DMS114 treated with DMSO at 0.1 percent for 48 hours (cell line): Measurements from ENCODE around the gene ANKRD17.
"Not testable (repeated sequence)": the region's sequence is repeated elsewhere in the genome, so short reads cannot be mapped to it uniquely, and the experiment has no call there.

ENCODE experiments used
- DNase-seq: peaks from one replicate; lab custom pipeline; 2025; ENCODE audit not compliant: unreplicated experiment; lab: John Stamatoyannopoulos, UW

ANKRD17 gene

DNA sequence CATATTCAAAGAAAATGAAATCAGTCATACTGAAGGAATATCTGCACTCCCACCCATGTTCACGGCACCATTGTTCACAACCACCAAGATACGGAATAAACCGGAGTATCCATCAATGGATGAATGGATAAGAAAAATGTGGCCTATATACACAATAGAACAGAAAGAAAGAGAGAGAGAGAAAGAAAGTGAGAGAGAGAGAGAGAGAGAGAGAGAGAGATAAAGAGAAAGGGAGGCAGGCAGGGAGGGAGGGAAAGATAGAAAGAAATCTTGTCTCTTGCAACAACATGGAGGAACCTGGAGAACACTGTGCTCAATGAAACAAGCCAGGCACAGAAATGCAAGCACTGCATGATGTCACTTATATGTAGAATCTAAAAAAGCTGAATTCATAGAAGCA is 52.4 kb downstream of the ANKRD17 start:
- no peak for DNase-seq

DNA sequence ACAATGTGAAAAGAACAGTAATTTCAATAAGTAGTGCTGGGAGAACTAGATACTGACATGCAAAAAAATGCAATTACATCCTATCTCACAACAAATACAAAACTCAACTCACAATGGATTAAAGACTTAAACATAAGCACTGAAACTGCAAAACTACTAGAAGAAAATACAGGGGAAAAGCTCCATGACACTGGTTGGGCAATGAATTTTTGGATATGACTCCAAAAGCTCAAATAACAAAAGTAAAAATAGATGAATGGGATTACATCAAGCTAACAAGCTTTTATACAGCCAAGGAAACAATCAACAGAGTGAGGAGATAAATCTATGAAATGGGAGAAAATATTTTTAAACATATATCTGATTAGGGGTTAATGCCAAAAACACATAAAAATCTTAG is 53.1 kb downstream of the ANKRD17 start:
- DNase-seq = no peak

GRCh38 chr4:73203976-73204375 is 54.6 kb downstream of the ANKRD17 start:
- not testable (repeated sequence) for DNase-seq

DNA sequence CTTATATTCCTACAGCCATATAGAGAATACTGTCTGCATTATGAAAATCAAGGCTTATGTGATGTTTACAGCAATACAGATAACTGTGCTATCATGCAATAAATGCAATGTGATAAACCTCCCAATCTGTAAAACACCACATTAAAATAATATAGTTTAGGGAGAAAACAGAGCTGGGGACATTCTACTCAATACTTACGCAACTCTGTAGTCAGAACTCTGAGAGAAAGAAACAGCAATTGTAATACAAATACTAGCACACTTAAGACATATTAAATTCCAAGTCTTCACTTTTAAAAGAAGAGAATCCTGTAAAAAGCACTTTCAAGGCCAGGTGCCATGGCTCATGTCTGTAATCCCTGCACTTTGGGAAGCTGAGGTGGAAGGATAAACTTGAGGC is 61.4 kb downstream of the ANKRD17 start:
- no peak for DNase-seq

DNA sequence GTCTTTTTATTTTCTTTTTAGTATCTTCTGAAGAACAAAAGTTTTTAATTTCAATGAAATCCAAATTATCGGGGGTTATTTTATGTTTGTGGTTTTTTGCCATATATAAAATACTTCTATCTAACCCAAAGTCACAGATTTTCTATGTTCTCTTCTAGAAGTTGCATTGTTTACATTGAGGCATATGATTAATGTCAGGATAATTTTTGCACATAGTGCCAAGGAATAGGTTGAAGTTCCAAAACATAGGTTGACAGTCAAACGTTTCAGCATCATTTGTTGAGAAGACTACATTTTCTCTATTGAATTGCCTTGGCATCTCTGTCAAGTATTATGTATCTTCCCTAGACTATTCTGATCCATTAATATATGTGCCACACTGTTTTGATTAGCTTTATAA is 64.5 kb downstream of the ANKRD17 start:
- no peak for DNase-seq

DNA sequence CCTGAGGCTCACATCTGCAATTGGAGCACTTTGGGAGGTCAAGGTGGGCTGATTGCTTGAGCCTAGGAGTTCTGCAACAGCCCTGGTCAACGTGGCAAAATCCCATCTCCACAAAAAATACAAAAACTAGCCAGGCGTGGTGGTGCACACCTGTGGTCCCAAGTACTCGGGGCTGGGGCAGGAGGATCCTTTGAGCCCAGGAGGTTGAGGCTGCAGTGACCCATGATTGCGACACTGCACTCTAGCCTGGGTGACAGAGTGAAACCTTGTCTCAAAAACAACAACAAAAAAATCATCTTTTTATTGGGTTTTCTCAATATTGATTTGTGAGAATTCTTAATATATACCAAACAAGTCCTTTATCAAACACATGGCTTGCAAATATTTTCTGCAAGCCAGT is 64.9 kb downstream of the ANKRD17 start:
- DNase-seq = no peak

- no peak for DNase-seq
These were observed 65.4 kb downstream of the ANKRD17 start for GRCh38 chr4:73193155-73193554.

- DNase-seq = no peak
These were observed 69.3 kb downstream of the ANKRD17 start for GRCh38 chr4:73189274-73189810.

GRCh38 chr4:73187325-73187724 is 71.3 kb downstream of the ANKRD17 start:
- no peak for DNase-seq

- no peak for DNase-seq
These were observed 72.7 kb downstream of the ANKRD17 start for GRCh38 chr4:73185903-73186302.

DNA sequence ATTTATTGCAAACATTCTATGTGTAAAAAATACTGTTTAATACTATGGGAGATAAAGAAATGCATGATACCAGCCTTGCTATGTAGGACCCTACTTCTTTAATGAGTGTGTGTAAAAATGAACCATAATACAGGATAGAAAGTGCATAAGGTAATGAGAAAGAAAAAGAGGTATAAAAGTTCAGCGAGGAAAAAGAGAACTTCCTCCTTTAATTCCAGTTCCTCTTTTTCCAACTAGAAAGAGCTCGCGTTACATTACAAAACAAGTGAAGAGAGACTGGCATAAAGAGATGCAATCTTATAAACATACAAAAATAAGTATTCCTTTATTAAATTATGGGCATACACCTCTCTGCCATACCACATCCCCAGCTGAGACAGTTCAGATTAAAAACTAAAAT is 77.4 kb downstream of the ANKRD17 start:
- no peak for DNase-seq

DNA sequence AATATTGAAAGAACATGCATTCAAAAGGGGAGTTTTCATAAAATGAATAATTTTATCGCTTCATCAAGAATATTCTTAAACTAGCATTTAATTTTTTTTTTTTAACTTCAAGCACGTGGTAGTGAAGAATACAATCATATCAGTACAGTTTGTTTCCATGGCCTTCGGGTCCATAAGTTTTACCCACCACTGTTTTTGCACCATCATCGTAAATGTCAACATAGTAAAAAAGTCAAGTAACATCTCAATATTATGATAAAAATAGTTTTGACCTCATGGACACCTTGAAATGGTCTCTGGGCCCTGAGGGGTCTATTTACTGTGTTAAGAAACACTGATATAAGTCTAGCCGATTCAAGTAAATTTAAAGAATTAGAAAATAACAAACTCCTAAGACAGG is 80.2 kb downstream of the ANKRD17 start:
- DNase-seq = no peak

DNA sequence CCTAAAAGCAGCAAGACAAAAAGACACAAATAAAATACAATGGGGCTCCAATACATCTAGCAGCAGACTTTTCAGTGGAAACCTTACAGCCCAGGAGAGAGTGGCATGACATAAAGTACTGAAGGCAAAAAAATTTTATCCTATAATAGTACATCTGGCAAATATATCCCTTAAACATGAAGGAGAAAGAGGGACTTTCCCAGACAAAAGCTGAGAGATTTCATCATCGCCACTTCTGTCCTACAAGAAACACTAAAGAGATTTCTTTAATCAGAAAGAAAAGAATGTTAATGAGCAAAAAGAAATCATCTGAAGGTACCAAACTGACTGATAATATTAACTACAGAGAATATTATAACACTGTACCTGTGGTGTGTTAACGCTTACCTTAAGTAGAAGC is 86.4 kb downstream of the ANKRD17 start:
- DNase-seq = no peak

DNA sequence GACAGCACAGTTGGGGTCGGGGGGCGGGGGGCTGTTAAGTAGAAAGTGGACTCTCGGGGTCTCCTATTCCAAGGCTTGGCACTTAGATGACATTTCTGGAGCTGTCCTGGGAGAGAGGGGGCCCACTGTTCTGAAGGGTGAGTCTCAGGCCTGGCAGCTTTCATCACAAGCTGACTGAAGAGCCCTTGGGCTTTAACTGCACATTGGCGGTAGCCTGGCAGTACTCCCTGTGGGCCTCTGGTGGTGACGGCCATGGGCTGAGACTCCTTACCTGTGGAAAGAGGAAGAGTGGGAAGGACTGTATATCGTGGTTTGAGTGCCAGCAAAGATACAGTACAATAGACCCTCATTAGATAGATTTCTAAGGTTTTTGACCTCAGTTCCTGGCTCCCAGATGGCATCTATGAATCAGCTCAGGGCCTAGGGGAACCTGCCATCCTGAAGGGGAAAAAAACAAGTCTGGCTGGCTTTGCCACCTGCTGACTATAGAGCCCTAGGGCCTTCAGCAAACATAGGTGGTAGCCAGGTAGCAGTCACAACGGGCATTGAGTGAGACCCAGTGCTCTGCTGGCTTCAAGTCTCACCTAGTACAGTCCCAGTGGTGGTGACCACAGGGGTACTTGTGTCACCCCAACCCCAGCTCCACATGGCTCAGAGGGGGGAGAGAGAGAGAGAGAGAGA is 87.9 kb downstream of the ANKRD17 start:
- no peak for DNase-seq

- DNase-seq = no peak
These were observed 92.4 kb downstream of the ANKRD17 start for GRCh38 chr4:73166212-73166611.

- DNase-seq = no peak
These were observed 96.9 kb downstream of the ANKRD17 start for GRCh38 chr4:73161527-73162185.

DNA sequence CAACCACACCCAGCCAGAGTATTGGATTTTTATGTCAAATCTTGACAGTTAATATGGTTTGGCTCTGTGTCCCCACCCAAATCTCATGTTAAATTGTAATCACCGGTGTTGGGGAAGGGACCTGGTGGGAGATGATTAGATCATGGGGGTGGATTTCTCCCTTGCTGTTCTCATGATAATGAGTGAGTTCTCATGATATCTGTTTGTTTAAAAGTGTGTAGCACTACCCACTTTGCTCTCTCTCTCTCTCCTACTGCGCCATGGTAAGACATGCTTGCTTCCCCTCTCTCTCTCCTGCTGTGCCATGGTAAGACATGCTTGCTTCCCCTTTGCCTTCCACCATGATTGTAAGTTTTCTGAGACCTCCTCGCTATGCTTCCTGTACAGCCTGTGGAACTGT is 102.2 kb downstream of the ANKRD17 start:
- DNase-seq = no peak

DNA sequence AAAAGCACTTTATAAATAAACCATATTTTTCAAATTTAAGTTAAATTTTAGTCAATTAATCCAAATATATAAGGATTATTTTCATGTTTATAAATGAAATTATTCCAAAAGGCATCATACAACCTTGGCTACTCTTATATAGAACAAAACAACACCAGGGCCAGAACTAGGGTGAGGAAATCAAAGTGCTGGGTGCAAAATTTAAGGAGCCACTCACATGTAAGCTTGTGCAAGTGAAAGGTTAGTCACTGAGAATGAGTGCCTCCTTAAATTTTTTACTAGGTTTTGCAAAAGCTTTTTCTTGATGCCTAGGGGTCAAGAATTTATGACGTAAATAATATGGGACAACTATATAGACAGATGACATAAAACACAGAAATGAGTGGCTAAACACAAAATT is 105.7 kb downstream of the ANKRD17 start:
- no peak for DNase-seq

- DNase-seq = no peak
These were observed 115.5 kb downstream of the ANKRD17 start for GRCh38 chr4:73142995-73143547.

DNA sequence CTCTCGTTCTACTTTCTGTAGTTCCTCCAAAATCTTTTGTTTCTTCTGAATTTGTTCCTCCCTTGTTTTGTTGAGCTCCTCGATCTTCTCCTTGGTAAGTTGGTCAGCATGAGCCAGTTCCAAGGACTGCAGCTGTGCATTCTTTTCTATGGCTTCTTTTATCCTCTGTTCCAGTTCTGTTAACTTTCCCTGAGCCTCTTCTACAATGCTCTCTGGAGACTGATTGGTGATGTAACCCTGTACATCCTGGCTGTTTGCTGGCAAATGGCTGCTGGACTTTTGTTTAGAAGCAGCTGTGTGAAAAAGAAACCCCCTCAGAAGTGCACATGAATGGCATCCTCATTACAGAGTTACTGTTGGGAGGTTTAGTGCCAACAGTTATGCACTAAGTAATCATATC is 118.6 kb downstream of the ANKRD17 start:
- DNase-seq = no peak

- no peak for DNase-seq
These were observed 119.4 kb downstream of the ANKRD17 start for GRCh38 chr4:73139245-73139644.

- DNase-seq = no peak
These were observed 121.5 kb downstream of the ANKRD17 start for GRCh38 chr4:73137121-73137520.
